ENCODE measurements around the gene TP53I11.

The TP53I11 gene

GRCh38 chr11:44883277-44883676, 67.4 kb downstream of the TP53I11 start:
- DNase-seq, result no peak
